ENCODE measurements around the gene CACNA1F.

The CACNA1F gene

GRCh38 chrX:49191574-49192011 is 41.5 kb downstream of the CACNA1F start:
- TF ChIP-seq CTCF (IDR thresholded peaks at IDR 0.05; ENCODE audit: low read depth, low read length) = no peak
- no peak for DNase-seq (ENCODE audit: extremely low read depth, low read depth)

DNA sequence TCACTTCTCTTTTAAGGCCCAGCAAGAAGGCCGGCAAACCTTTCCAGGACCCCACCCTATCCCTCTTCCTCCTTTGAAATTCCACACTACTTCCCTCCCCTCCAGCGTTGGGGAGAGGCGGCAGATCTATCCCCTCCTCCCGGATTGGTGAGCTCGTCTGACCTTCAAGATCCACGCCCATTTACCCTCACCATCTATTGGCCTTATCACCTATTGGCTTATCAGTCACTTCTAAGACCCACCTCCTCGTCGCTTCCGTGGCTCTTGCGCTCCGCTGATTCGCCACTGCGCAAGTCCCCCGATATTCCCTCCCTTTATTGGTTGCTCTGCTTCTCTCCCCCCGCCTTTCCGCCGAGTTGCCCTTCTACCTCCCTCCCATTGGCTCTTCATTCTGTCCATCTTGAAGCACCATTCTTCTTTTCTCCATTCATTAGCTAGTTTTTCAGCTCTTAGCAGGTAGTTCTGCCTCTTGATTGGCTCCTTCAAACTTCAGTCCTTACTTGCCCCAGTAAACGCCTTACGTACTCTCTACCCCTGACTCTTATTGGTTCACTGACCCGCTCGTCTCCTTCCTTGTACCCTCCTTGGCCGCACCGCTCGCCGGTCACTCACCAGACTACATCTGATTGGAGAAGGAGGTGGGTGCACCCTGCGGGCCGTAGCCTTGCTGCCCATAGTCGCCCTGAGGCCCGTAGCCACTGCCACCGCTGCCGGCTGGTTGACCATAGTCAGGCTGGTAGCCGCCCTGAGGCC is 42.1 kb downstream of the CACNA1F start:
- DNase-seq (ENCODE audit: extremely low read depth, low read depth) = peak; percentile 99
- TF ChIP-seq CTCF (IDR thresholded peaks at IDR 0.05; ENCODE audit: low read depth, low read length) = no peak

DNA sequence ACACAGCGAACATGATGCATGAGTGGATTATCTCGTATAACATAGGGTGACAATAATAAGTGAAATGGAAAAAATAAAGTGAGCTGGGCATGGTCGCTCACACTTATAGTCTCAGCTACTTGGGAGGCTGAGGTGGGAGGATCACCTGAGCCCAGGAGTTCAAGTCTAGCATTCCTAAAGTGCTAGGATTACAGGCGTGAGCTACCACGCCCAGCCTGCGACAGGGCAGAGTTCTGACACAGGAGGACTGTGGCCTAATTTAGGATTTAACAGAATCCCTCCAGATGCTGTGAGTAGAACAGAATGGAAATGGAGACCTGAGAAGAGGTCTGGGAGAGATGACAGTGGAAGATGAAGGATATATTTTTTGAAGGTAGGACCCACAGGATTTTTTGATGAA is 43.5 kb downstream of the CACNA1F start:
- no peak for TF ChIP-seq CTCF (IDR thresholded peaks at IDR 0.05; ENCODE audit: low read depth, low read length)
- DNase-seq (ENCODE audit: extremely low read depth, low read depth) = no peak

DNA sequence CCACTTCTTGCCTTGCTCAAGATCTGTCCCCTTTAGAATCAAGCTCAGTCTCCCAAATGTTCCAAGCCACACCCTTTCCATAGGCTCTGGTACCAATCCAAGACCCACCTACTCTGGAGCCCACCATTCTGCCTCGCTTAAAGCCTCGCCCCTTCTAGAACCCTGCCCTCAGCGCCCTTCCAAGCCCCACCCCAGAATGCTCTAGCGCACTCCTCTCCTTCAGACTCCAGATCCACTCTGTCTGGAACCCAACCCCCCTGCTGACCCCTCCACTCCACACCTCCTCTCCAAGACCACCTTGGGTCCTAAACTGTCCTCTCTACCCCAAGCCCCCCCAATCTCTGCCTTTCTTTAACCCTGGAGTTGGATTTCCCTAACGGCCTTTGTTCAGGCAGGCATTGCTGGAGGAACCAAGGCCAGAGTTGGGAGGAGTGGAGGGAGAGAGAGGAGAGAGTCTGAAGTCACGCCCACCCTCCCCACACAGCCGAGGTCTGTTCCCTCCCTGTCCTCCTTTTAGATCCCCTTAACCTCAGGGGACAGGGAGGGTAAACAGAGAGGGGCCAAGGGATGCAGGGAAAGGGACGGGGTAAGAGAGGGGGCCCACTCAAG is 44.6 kb downstream of the CACNA1F start:
- no peak for DNase-seq (ENCODE audit: extremely low read depth, low read depth)
- TF ChIP-seq CTCF (IDR thresholded peaks at IDR 0.05; ENCODE audit: low read depth, low read length) = no peak

DNA sequence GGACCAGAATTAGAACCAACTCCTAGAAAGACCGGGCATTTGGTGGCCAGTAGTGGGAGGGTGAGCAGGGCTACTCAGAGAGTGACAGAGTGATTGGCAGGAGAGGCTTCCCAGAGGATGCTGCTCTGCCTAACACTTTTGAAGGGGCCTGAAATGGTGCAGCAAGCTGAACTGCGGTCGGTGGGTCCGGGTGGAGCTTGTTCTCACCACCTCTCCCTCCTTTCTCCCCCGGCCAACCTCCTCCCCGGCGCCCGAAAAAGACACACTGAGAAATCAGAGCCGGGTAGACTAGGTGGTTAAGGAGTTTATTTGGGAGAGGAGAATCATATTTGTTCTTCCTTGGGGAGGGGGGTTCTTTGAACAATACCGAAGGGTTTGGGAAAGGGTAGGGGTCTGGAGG is 45.6 kb downstream of the CACNA1F start:
- no peak for TF ChIP-seq CTCF (IDR thresholded peaks at IDR 0.05; ENCODE audit: low read depth, low read length)
- no peak for DNase-seq (ENCODE audit: extremely low read depth, low read depth)

GRCh38 chrX:49187028-49187394 is 46.1 kb downstream of the CACNA1F start:
- TF ChIP-seq CTCF (IDR thresholded peaks at IDR 0.05; ENCODE audit: low read depth, low read length) = no peak
- DNase-seq (ENCODE audit: extremely low read depth, low read depth) = no peak

Data from AG09319 (cell line).